HAP-1 (cell line): Measurements from ENCODE around the gene NFKBIL1.
A peak's percentile ranks its signal among the peaks of the same experiment; 100 is the strongest.
"Not testable (repeated sequence)": the region's sequence is repeated elsewhere in the genome, so short reads cannot be mapped to it uniquely, and the experiment has no call there.

Experiments
- DNase-seq, 2 experiments: peaks; one replicate each; pipeline ENCODE4 v3.0.0-alpha.2; 2016 to 2020; ENCODE audit warnings: low spot score in 2 of 2
- H3K27me3 ChIP-seq: fragments of 250-450 bp; sonication (Bioruptor Pico); 2 replicates; pipeline ENCODE4 v1.5.1; 2020; ENCODE audit warnings: low read depth, mild to moderate bottlenecking, moderate library complexity
- H3K36me3 ChIP-seq: fragments of 250-450 bp; sonication (Bioruptor Pico); replicated peaks from 2 replicates; pipeline ENCODE4 v1.5.1; 2020; ENCODE audit warnings: mild to moderate bottlenecking
- H3K4me1 ChIP-seq: fragments of 250-450 bp; sonication (Bioruptor Pico); 2 replicates; pipeline ENCODE4 v1.5.1; 2020; ENCODE audit warnings: mild to moderate bottlenecking
- H3K4me3 ChIP-seq: fragments of 250-450 bp; sonication (Bioruptor Pico); 2 replicates; pipeline ENCODE4 v1.5.1; 2020; ENCODE audit warnings: mild to moderate bottlenecking, moderate library complexity
- H3K9me3 ChIP-seq: fragments of 250-450 bp; sonication (Bioruptor Pico); 2 replicates; pipeline ENCODE4 v1.5.1; 2020; ENCODE audit warnings: mild to moderate bottlenecking, moderate library complexity
- in situ Hi-C: fragments of 300-500 bp; cut with MboI; formaldehyde crosslinking; loops from 3 replicates; pipeline ENCODE4 v1.14.3; 2020; ENCODE audit warnings: low sequenced_read_pairs, inconsistent platforms, mixed read lengths

NFKBIL1 gene

DNA sequence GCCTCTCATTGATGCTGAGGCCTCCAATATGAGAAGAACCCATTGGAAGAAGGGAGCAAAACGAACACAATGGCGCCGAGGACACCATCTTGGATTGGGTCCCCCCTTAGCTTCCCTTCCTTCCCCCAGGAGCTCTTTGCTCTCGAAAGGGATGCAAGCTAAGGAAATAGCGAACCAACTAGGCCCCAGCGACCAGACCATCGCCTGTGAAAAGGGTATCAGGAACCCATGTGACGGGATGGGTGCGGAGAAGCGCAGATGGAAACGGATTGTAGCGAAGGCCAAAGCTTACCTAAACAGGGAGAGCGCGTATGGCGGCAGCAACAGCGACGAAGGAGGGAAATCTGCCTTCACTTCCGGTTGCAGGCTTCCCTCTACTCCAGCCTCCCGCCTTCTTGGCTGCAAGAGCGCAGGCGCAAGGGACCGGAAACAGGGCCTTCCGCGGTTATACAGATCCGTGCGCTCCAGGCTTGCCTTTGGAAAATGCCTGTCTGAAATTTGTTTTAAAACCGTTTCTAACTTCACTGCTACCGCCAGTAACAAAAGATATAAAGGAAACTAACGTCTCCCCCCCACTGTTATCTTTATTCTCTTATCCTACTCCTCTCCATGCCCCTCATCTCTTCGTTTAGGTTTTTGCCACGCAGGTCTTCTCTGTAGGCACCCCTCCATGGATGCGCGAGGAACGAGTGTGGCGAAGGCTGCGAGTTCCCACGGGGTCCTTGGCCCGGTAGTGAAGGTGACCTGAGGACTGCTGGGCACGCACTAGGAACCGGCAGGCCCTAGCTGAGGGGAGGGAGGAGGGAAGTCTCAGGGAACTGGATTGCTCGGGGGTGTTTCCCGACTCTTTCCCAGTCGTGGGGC, 5.5 kb upstream of the NFKBIL1 start, which contains the start of gene DDX39B:
DDX39B (minus strand) TSS at position 346 of the 864 bp plus-strand sequence. CDS start 1,471 bp downstream, outside the sequence.
- H3K27me3 ChIP-seq, result no peaks in the 10 kb centered on the region
- in situ Hi-C loops, result loop anchor here (5.0 kb wide), 2 partner anchors 50 to 290 kb away; no protein-coding TSS in a partner anchor
- DNase-seq, result peak; percentile 96
- peaks cover 46% of the 10 kb centered on the region for H3K36me3 ChIP-seq
- H3K9me3 ChIP-seq, result no peaks in the 10 kb centered on the region
- peaks cover 18% of the 10 kb centered on the region for H3K4me1 ChIP-seq
- peak within 1 kb of the TSS; percentile 70 for H3K4me3 ChIP-seq

GRCh38 chr6:31543639-31544038, 3.8 kb upstream of the NFKBIL1 start:
- Histone ChIP-seq H3K27me3 (no peaks in the 10 kb centered on the region), H3K36me3 (peaks cover 30% of the 10 kb centered on the region), H3K9me3 (no peaks in the 10 kb centered on the region), H3K4me1 (peaks cover 22% of the 10 kb centered on the region), H3K4me3 (no peak overlapping the region)
- DNase-seq, result no peak
- in situ Hi-C loops, result loop anchor here (5.0 kb wide), 2 partner anchors 51 to 289 kb away; no protein-coding TSS in a partner anchor

- no peaks in the 10 kb centered on the region for H3K27me3 ChIP-seq
- in situ Hi-C loops, result loop anchor here (5.0 kb wide), 3 partner anchors 48 to 288 kb away; partner anchors contain the start of gene NCR3
- no peak for DNase-seq
These were observed 2.7 kb upstream of the NFKBIL1 start for GRCh38 chr6:31544676-31545075.

GRCh38 chr6:31545291-31545690, 2.1 kb upstream of the NFKBIL1 start:
- in situ Hi-C loops, result loop anchor here (5.0 kb wide), 1 partner anchor 47 kb away; the partner anchor contains the start of gene NCR3
- Histone ChIP-seq H3K27me3 (no peaks in the 10 kb centered on the region), H3K4me1 (peaks cover 16% of the 10 kb centered on the region), H3K36me3 (peaks cover 21% of the 10 kb centered on the region), H3K9me3 (no peaks in the 10 kb centered on the region), H3K4me3 (no peak overlapping the region)
- no peak for DNase-seq

More at GRCh38 chr6:31544676-31545075, 2.7 kb upstream of the NFKBIL1 start:
- peaks cover 19% of the 10 kb centered on the region for H3K4me1 ChIP-seq
- H3K9me3 ChIP-seq, result no peaks in the 10 kb centered on the region
- H3K4me3 ChIP-seq, result no peak overlapping the region
- peaks cover 27% of the 10 kb centered on the region for H3K36me3 ChIP-seq

DNA sequence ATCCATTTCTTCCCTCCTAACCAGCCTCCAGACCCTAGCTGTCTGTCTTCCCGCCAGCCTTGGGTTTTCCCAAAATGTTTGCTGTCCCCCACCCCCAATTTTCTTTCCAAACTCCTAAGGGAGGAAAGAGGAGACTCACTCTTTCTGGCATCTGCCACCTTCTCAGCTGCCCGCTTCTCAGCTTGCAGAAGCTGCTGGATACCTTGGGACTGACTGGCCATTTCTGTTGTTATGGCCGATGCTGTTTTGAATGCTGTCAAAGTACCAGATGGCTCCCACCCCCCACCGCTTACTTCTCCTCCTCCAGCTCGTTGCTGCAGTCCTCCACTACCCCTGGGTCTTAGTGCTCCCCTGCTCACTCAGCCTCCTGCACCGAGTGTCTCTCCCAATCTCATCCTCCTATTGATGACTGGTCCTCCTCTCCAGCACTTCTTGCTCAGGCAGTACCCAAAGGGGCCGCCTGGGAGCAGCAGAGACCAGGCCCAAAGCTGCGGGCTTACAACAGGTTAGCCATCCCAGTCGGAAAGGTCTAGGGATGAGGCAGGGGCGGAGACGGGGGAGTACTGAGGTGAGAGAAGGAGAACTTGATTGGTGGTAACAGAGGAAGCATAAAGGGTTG, 960 bp upstream of the NFKBIL1 start, which contains the start of gene ATP6V1G2:
ATP6V1G2 (minus strand) TSS at position 270 of the 619 bp plus-strand sequence; CDS start at position 221, 49 bp downstream.
- Histone ChIP-seq H3K4me3 (peak within 1 kb of the TSS; percentile 44), H3K9me3 (no peaks in the 10 kb centered on the region), H3K36me3 (peaks cover 16% of the 10 kb centered on the region), H3K27me3 (no peaks in the 10 kb centered on the region), H3K4me1 (peaks cover 16% of the 10 kb centered on the region)
- in situ Hi-C loops, result loop anchor here (5.0 kb wide), 1 partner anchor 46 kb away; the partner anchor contains the start of gene NCR3
- DNase-seq, result peak; percentile 94 to 97

GRCh38 chr6:31547727-31548543, 527 bp downstream of the NFKBIL1 start:
- DNase-seq, result no peak
- Histone ChIP-seq H3K36me3 (peaks cover 22% of the 10 kb centered on the region), H3K27me3 (no peaks in the 10 kb centered on the region), H3K4me3 (peak overlapping the region; percentile 44), H3K9me3 (no peaks in the 10 kb centered on the region), H3K4me1 (peaks cover 14% of the 10 kb centered on the region)
- in situ Hi-C loops, result loop anchor here (5.0 kb wide), 1 partner anchor 44 kb away; the partner anchor contains the start of gene NCR3

GRCh38 chr6:31548544-31548873, 1.1 kb downstream of the NFKBIL1 start:
- in situ Hi-C loops, result loop anchor here (5.0 kb wide), 1 partner anchor 44 kb away; the partner anchor contains the start of gene NCR3
- peaks cover 13% of the 10 kb centered on the region for H3K4me1 ChIP-seq
- H3K36me3 ChIP-seq, result peaks cover 22% of the 10 kb centered on the region
- H3K4me3 ChIP-seq, result no peak overlapping the region
- no peaks in the 10 kb centered on the region for H3K27me3 ChIP-seq
- no peak for DNase-seq
- H3K9me3 ChIP-seq, result no peaks in the 10 kb centered on the region

GRCh38 chr6:31551371-31551770, 4.0 kb downstream of the NFKBIL1 start:
- in situ Hi-C loops, result not testable (repeated sequence)

DNA sequence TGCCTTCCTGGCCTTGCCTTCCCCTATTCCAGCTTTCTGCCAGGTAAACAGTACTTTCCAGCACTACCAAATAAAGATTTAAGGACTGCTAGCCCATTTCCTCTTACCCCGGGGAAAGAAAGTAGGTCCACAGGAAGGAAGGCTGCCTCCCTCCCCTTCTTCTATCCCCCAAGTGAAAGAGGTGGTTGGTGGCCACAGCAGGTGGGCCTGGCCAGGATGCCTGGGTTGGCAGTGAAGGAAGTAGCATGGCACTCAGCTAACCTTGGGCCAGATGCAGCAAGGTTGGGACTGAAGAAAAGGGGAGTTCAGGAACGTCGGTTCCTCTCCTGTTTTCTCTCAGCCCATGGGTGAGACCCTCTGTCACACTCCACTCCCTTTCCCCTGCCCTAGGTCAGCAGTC, 8.9 kb downstream of the NFKBIL1 start:
- H3K36me3 ChIP-seq, result peaks cover 32% of the 10 kb centered on the region
- no peak overlapping the region for H3K4me3 ChIP-seq
- in situ Hi-C loops, result no loop called here
- no peaks in the 10 kb centered on the region for H3K27me3 ChIP-seq
- H3K4me1 ChIP-seq, result no peaks in the 10 kb centered on the region
- DNase-seq, result no peak
- no peaks in the 10 kb centered on the region for H3K9me3 ChIP-seq

More at GRCh38 chr6:31551371-31551770, 4.0 kb downstream of the NFKBIL1 start:
- not testable (repeated sequence) for H3K4me1 ChIP-seq, H3K9me3 ChIP-seq, H3K4me3 ChIP-seq, H3K27me3 ChIP-seq
- peaks cover 22% of the 10 kb centered on the region for H3K36me3 ChIP-seq
- peak in 1 of 2 experiments; percentile 46 for DNase-seq

- H3K4me3 ChIP-seq, result no peak overlapping the region
- DNase-seq, result no peak
- H3K36me3 ChIP-seq, result peaks cover 23% of the 10 kb centered on the region
- H3K27me3 ChIP-seq, result no peaks in the 10 kb centered on the region
- H3K4me1 ChIP-seq, result no peaks in the 10 kb centered on the region
- no peaks in the 10 kb centered on the region for H3K9me3 ChIP-seq
- in situ Hi-C loops, result no loop called here
These were observed 10.3 kb downstream of the NFKBIL1 start for GRCh38 chr6:31557443-31558317.

DNA sequence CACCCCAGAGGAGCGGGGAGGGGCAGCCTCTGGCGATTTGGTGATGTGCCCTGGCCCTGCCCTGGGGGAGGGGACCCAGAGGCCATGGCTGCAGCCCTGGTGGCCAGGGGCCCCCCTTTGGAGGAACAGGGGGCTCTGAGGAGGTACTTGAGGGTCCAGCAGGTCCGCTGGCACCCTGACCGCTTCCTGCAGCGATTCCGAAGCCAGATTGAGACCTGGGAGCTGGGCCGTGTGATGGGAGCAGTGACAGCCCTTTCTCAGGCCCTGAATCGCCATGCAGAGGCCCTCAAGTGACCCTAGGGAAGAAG, 10.9 kb downstream of the NFKBIL1 start:
- H3K36me3 ChIP-seq, result peaks cover 23% of the 10 kb centered on the region
- H3K4me3 ChIP-seq, result no peak overlapping the region
- in situ Hi-C loops, result no loop called here
- DNase-seq, result no peak
- H3K27me3 ChIP-seq, result no peaks in the 10 kb centered on the region
- no peaks in the 10 kb centered on the region for H3K4me1 ChIP-seq
- no peaks in the 10 kb centered on the region for H3K9me3 ChIP-seq

- in situ Hi-C loops, result no loop called here
- no peak for DNase-seq
- peaks cover 23% of the 10 kb centered on the region for H3K36me3 ChIP-seq
- no peak overlapping the region for H3K4me3 ChIP-seq
- H3K9me3 ChIP-seq, result no peaks in the 10 kb centered on the region
- H3K4me1 ChIP-seq, result no peaks in the 10 kb centered on the region
- no peaks in the 10 kb centered on the region for H3K27me3 ChIP-seq
These were observed 11.5 kb downstream of the NFKBIL1 start for GRCh38 chr6:31558631-31559500.
